Fibroblast of villous mesenchyme (primary cell): ENCODE measurements around the gene SIX3. TPM values are rescaled to one million over a fixed set of nuclear protein-coding genes. Genes with fewer than 3 reads are reported as not detected.

Experiments
- DNase-seq: peaks from one replicate; pipeline ENCODE4 v3.0.0-alpha.2; 2010; ENCODE audit warnings: low read depth
- H3K4me3 ChIP-seq: 2 replicates; pipeline ENCODE4 v1.5.1; 2011; ENCODE audit warnings: low read depth, mild to moderate bottlenecking, low read length
- total RNA-seq: library from RNA; depleted of rRNA; stranded (reverse); fragments of >200 nt; gene quantifications from 2 replicates; pipeline ENCODE4 v1.2.3, GENCODE V29; 2012
- TF ChIP-seq, protein P1 (sequence below): IDR thresholded peaks from 2 replicates; pipeline ENCODE4 v1.5.1; 2012; ENCODE audit warnings: low read depth, mild to moderate bottlenecking, low read length; ENCODE audit not compliant: insufficient read depth

The SIX3 gene
- total RNA-seq, 1 donor = not detected

DNA sequence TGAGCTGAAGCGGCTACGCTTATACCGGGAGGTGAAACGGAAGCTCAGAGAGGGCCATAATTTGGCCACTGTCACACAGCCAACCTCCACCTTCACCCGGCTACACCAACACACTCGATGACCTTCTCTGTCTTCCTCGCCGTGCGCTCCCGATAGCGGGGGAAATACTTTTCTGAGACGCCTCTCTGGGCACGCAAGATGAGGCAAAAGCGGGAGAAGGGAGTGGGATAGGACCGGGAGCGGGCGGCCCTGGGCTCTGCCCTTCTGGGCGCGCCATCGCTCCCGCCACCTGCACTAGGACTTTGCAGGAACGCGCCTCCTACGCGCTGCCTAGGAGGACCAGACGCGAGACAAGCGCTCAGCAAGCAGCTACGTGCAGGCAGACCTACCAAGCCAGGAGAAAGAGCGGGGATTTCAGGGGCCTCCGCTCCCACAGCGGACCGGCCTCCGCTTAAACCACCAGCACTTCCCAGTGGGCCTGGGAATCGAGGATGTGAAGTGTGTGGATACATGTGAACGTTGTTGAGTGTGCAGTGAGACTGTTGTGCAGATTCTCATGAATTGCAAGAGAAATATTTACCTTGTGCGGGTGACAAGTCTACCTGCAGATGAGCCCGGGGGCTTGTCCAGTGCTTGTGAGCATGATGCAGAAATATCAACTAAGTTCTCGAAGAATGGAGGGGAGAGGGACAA, 11.4 kb downstream of the SIX3 start:
- peak overlapping the region; percentile 41 for H3K4me3 ChIP-seq
- TF ChIP-seq, protein P1, sequence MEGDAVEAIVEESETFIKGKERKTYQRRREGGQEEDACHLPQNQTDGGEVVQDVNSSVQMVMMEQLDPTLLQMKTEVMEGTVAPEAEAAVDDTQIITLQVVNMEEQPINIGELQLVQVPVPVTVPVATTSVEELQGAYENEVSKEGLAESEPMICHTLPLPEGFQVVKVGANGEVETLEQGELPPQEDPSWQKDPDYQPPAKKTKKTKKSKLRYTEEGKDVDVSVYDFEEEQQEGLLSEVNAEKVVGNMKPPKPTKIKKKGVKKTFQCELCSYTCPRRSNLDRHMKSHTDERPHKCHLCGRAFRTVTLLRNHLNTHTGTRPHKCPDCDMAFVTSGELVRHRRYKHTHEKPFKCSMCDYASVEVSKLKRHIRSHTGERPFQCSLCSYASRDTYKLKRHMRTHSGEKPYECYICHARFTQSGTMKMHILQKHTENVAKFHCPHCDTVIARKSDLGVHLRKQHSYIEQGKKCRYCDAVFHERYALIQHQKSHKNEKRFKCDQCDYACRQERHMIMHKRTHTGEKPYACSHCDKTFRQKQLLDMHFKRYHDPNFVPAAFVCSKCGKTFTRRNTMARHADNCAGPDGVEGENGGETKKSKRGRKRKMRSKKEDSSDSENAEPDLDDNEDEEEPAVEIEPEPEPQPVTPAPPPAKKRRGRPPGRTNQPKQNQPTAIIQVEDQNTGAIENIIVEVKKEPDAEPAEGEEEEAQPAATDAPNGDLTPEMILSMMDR = no peak
- DNase-seq = no peak

DNA sequence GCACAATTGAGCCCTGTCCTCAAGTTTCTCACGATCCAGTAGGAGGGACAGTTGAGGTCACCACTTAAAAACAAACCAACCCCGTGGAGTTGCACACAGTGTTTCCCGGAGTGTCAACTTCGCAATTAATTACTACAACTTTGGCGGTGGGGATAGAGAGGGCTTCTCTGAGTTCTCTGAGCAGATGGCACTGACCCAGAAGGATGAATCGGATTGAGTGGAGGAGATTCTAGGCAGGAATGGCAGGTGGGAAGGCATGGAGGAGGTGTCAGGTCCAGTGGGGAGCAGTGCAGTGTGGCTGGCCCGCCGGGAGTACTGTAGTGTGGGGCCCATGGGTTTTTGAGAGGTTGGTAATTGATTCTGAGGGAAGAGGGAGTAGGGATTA, 12.0 kb downstream of the SIX3 start:
- no peak for DNase-seq
- TF ChIP-seq, protein P1 = no peak
- no peak overlapping the region for H3K4me3 ChIP-seq

GRCh38 chr2:44954447-44954888, 13.0 kb downstream of the SIX3 start:
- TF ChIP-seq, protein P1 = no peak
- no peak overlapping the region for H3K4me3 ChIP-seq
- no peak for DNase-seq

DNA sequence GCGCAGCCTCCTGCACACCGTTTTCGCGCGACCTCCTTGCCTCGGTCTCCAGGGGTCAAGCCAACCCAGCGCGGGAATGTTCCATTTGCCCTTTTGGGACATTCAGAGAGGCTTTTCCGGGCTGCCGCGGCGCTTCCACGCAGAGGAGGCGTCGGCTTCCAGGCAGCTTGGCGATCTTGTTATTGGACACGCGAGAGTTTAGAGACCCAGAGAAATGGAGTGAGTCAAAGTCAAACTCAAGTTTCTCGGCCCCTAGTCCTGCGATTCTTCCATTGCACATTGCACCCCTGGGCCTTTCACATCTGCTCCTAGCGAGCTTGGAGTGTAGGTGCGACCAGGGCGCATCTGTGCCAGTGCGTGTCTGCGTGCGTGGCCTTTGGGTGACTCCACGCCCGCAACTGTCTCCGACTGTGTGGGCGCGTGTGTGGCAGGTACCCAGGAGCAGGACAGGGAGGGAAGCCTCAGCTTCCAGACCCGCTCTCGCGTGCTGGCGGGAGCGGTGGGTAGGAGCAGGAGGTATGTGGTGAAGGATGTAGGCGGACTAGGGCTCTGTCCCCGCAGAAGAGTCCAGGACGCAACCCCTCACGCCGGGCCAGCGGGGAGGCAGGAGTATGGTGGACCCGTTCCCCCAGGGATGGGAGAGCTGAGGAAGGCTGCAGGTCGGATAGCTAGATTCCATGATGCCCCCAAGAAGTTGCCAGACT, 13.5 kb downstream of the SIX3 start:
- TF ChIP-seq, protein P1 = no peak
- DNase-seq = no peak
- no peak overlapping the region for H3K4me3 ChIP-seq

- DNase-seq = peak; percentile 66
- H3K4me3 ChIP-seq = no peak overlapping the region
Observed at GRCh38 chr2:44955593-44956392, 14.3 kb downstream of the SIX3 start.

GRCh38 chr2:44956843-44957242, 15.3 kb downstream of the SIX3 start:
- no peak overlapping the region for H3K4me3 ChIP-seq
- peak; percentile 28 for DNase-seq
- TF ChIP-seq, protein P1 = no peak

More at GRCh38 chr2:44955593-44956392, 14.3 kb downstream of the SIX3 start:
- TF ChIP-seq, protein P1 = peak; percentile 85
